SK-N-SH (cell line): ENCODE results near the gene KRT84. TPM values are rescaled to one million over a fixed set of nuclear protein-coding genes. Genes with fewer than 3 reads are reported as not detected.

Experiments
- CTCF ChIA-PET: fragments of 300-600, 350-600 bp; formaldehyde crosslinking; extraction: SDS; loops from one replicate; lab custom pipeline; 2021; lab: Yijun Ruan, JAX
- POLR2A ChIA-PET: fragments of 350-600 bp; sonication (Branson Sonifier 250); formaldehyde crosslinking; extraction: SDS; loops from one replicate; lab custom pipeline; 2020; ENCODE audit warnings: antibody characterized with exemption, inconsistent platforms; lab: Yijun Ruan, JAX
- DNase-seq: peaks from one replicate; pipeline ENCODE4 v3.0.0; 2012
- H2AFZ ChIP-seq: fragments of 200-600 bp; sonication (generic); 2 replicates; pipeline ENCODE4 v1.8.1; 2016; ENCODE audit warnings: antibody characterized with exemption, mild to moderate bottlenecking, low read depth
- H3F3A ChIP-seq: fragments of 200-600 bp; sonication (generic); replicated peaks from 2 replicates; pipeline ENCODE3; 2016; ENCODE audit warnings: antibody characterized with exemption, mild to moderate bottlenecking; ENCODE audit not compliant: insufficient read depth
- H3K27ac ChIP-seq, 2 experiments: fragments of 200-500 bp in 1 of 2; fragments of 200-600 bp in 1 of 2; sonication (Bioruptor generic) in 1 of 2; sonication (generic), shearing (Covaris generic) in 1 of 2; 2 replicates each; pipeline versions ENCODE4 v1.5.1 to v1.6.1; 2014 to 2016; ENCODE audit warnings: low read depth in 2 of 2, inconsistent platforms in 1 of 2, low read length in 1 of 2, mild to moderate bottlenecking in 1 of 2, mixed read lengths in 1 of 2
- H3K27me3 ChIP-seq: fragments of 200-600 bp; sonication (generic), shearing (Covaris generic); 2 replicates; pipeline ENCODE4 v1.6.1; 2016; ENCODE audit warnings: mixed run types; ENCODE audit not compliant: insufficient read depth
- H3K36me3 ChIP-seq, 2 experiments: fragments of 200-500 bp in 1 of 2; fragments of 200-600 bp in 1 of 2; sonication (Bioruptor generic) in 1 of 2; sonication (generic) in 1 of 2; replicated peaks in 1 of 2; 2 replicates each; pipeline versions ENCODE3 to v1.5.1; 2014 to 2016; ENCODE audit warnings: low read length in 1 of 2, mild to moderate bottlenecking in 1 of 2; ENCODE audit not compliant: insufficient read depth in 2 of 2, control insufficient read depth in 1 of 2
- H3K4me1 ChIP-seq, 2 experiments: fragments of 200-500 bp in 1 of 2; fragments of 200-600 bp in 1 of 2; sonication (Bioruptor generic) in 1 of 2; sonication (generic), shearing (Covaris generic) in 1 of 2; 2 replicates each; pipeline versions ENCODE4 v1.5.1 to v1.6.1; 2014 to 2016; ENCODE audit warnings: low read depth in 1 of 2, low read length in 1 of 2, mixed run types in 1 of 2; ENCODE audit not compliant: insufficient read depth in 2 of 2, control insufficient read depth in 1 of 2
- H3K4me2 ChIP-seq: fragments of 200-600 bp; sonication (generic), shearing (Covaris generic); 2 replicates; pipeline ENCODE4 v1.6.1; 2017; ENCODE audit warnings: mixed run types
- H3K4me3 ChIP-seq, 2 experiments: fragments of 200-500 bp in 1 of 2; fragments of 200-600 bp in 1 of 2; sonication (Bioruptor generic) in 1 of 2; sonication (generic), shearing (Covaris generic) in 1 of 2; 2 replicates each; pipeline versions ENCODE4 v1.5.1 to v1.8.1; 2014 to 2016; ENCODE audit warnings: low read depth in 2 of 2, inconsistent platforms in 1 of 2, low read length in 1 of 2, mild to moderate bottlenecking in 1 of 2, mixed read lengths in 1 of 2, moderate library complexity in 1 of 2
- H3K79me2 ChIP-seq: fragments of 200-600 bp; sonication (generic); 2 replicates; pipeline ENCODE4 v1.8.1; 2017; ENCODE audit warnings: mild to moderate bottlenecking; ENCODE audit not compliant: insufficient read depth
- H3K9ac ChIP-seq: fragments of 200-600 bp; sonication (generic); 2 replicates; pipeline ENCODE4 v1.6.1; 2017; ENCODE audit warnings: mixed run types
- H3K9me2 ChIP-seq: fragments of 200-600 bp; sonication (generic); 2 replicates; pipeline ENCODE4 v1.6.1; 2017; ENCODE audit warnings: mixed run types
- H3K9me3 ChIP-seq: fragments of 200-600 bp; sonication (generic); 2 replicates; pipeline ENCODE4 v1.6.1; 2017; ENCODE audit warnings: mixed run types, mild to moderate bottlenecking, moderate library complexity
- H4K20me1 ChIP-seq: fragments of 200-600 bp; sonication (generic); 2 replicates; pipeline ENCODE4 v1.6.1; 2017; ENCODE audit warnings: mild to moderate bottlenecking, mixed run types; ENCODE audit not compliant: insufficient read depth
- CHD2 ChIP-seq: fragments of 150-350 bp; IDR thresholded peaks from 2 replicates; pipeline ENCODE4 v1.6.1; 2018; ENCODE audit warnings: low read length; ENCODE audit not compliant: partially characterized antibody
- EZH2phosphoT487 ChIP-seq: fragments of 200-600 bp; sonication (generic); IDR thresholded peaks from 2 replicates; pipeline ENCODE4 v1.6.1; 2017; ENCODE audit warnings: low read depth, mixed run types, mild to moderate bottlenecking, antibody characterized with exemption, moderate library complexity, borderline replicate concordance
- FOXM1 ChIP-seq: IDR thresholded peaks from 2 replicates; pipeline ENCODE4 v1.4.0; 2012; ENCODE audit warnings: low read depth, mild to moderate bottlenecking
- GABPA ChIP-seq: IDR thresholded peaks from 2 replicates; pipeline ENCODE4 v1.4.0; 2012; ENCODE audit warnings: low read depth, mild to moderate bottlenecking
- GATA2 ChIP-seq: sonication (generic); formaldehyde crosslinking; IDR thresholded peaks from 2 replicates; pipeline ENCODE4 v1.5.0; 2020; ENCODE audit warnings: mild to moderate bottlenecking, missing genetic modification reagents
- JUND ChIP-seq: IDR thresholded peaks from 2 replicates; pipeline ENCODE4 v1.4.0; 2012
- MEF2A ChIP-seq: IDR thresholded peaks from 2 replicates; pipeline ENCODE4 v1.4.0; 2012; ENCODE audit warnings: low read depth, borderline replicate concordance
- NFIC ChIP-seq: IDR thresholded peaks from 2 replicates; pipeline ENCODE4 v1.4.0; 2012; ENCODE audit warnings: borderline replicate concordance
- NRF1 ChIP-seq: IDR thresholded peaks from 2 replicates; pipeline ENCODE4 v1.6.1; 2012; ENCODE audit warnings: low read depth, mild to moderate bottlenecking, low read length
- RAD21 ChIP-seq: IDR thresholded peaks from 2 replicates; pipeline ENCODE4 v1.6.1; 2012; ENCODE audit warnings: mild to moderate bottlenecking, low read length
- RCOR1 ChIP-seq: fragments of 150-350 bp; IDR thresholded peaks from 2 replicates; pipeline ENCODE4 v1.6.1; 2017; ENCODE audit warnings: antibody characterized with exemption, low read length
- RXRA ChIP-seq: IDR thresholded peaks from 2 replicates; pipeline ENCODE4 v1.4.0; 2012; ENCODE audit warnings: low read depth, mild to moderate bottlenecking, borderline replicate concordance
- SIN3A ChIP-seq: IDR thresholded peaks from 2 replicates; pipeline ENCODE4 v1.6.1; 2012; ENCODE audit warnings: low read depth, mild to moderate bottlenecking, low read length, moderate library complexity, borderline replicate concordance
- TAF1 ChIP-seq: IDR thresholded peaks from 2 replicates; pipeline ENCODE4 v1.6.1; 2012; ENCODE audit warnings: low read depth, mild to moderate bottlenecking, low read length, moderate library complexity, borderline replicate concordance
- TCF12 ChIP-seq: IDR thresholded peaks from 2 replicates; pipeline ENCODE4 v1.4.0; 2012
- USF1 ChIP-seq: IDR thresholded peaks from 2 replicates; pipeline ENCODE4 v1.4.0; 2012; ENCODE audit warnings: low read depth, borderline replicate concordance
- YY1 ChIP-seq: IDR thresholded peaks from 2 replicates; pipeline ENCODE4 v1.4.0; 2012; ENCODE audit warnings: low read depth, mild to moderate bottlenecking
- ZBTB33 ChIP-seq: IDR thresholded peaks from 2 replicates; pipeline ENCODE4 v1.4.0; 2012; ENCODE audit warnings: low read depth, borderline replicate concordance
- WGBS: methylation state at CpG from one replicate; pipeline ENCODE4 v1.1.6; 2017; ENCODE audit warnings: low lambda C conversion rate; 5-methylcytosine and 5-hydroxymethylcytosine counted together
- polyA plus RNA-seq, 3 experiments: library from polyadenylated mRNA; depleted of rRNA; stranded (reverse); fragments of >200 nt; gene quantifications; 2 replicates each; pipeline ENCODE4 v1.2.3, GENCODE V29; 2012
- TF ChIP-seq, protein P1 (sequence below): fragments of 150-350 bp; IDR thresholded peaks from 2 replicates; pipeline ENCODE4 v1.6.1; 2016; ENCODE audit warnings: mild to moderate bottlenecking, low read depth, low read length
- TF ChIP-seq, protein P2 (sequence below): fragments of 200-600 bp; sonication (generic); IDR thresholded peaks from 2 replicates; pipeline ENCODE4 v1.6.1; 2017; ENCODE audit warnings: antibody characterized with exemption, mild to moderate bottlenecking, moderate library complexity

KRT84 gene
- polyA plus RNA-seq, 1 of the 3 experiments (the other 2 are of a cell fraction), result not detected

DNA sequence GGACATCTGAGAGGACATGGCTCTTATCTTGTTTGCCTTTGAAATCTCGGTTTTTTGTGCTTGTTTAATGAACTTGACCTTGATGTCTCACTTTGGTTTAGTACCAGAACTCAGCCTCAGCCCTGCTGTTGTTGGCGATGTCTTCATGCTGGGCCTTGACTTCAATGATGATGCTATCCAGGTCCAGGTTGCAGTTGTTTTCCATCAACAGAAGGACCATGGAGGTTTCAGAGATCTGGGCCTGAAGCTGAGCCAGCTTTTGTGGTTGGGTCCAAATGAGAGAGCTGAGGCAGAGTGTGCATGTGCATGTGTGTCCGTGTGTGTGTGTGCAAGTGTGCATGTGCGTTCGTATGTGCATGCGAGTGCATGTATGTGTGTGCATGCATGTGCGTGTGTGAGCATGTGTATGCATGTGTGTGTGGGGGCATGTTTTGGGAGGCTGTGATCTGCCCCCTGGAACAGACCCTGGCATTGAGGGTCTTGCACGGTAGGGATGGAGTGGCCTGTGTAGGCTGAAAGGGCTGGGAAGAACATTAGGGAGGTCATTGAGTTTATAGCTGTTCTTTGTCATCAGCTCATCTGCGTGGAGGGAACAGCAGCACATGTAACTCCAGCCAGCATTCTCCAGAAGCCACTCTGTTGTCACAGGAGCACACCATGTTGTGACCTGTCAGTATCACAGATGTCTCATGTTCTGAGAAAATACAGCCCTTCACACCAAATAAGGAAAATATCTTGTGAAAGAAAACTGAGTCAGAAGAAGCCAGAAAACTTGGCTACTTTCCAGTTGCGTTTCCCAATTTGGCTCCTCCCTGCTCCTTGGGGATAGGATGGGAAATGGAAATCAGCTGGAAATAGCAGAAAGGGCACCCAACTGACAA, 30.7 kb upstream of the KRT84 start:
- no peaks in the 10 kb centered on the region for H3K79me2 ChIP-seq
- H2AFZ ChIP-seq, result no peak overlapping the region
- peaks cover 0 to 5% of the 10 kb centered on the region in 2 experiments; a peak in 1 of 4 replicates for H3K4me1 ChIP-seq
- H3K36me3 ChIP-seq, result no peaks in the 10 kb centered on the region
- no peak for DNase-seq
- H3K27me3 ChIP-seq, result peaks cover 8% of the 10 kb centered on the region; the same call in 1 of the 2 replicates
- ChIA-PET POLR2A (no interaction called here), CTCF (interaction anchor here (1.2 kb wide), 1 partner anchor 9 kb away, joined by 3 read pairs; no protein-coding TSS in a partner anchor)
- no peak overlapping the region for H3K9ac ChIP-seq
- 51% methylated on average over 10 of the region's 10 CpGs for WGBS
- no peak overlapping the region for H3K4me2 ChIP-seq
- H3F3A ChIP-seq, result no peaks in the 10 kb centered on the region
- no peak overlapping the region for H3K4me3 ChIP-seq
- TF ChIP-seq JUND, result no peak
- TF ChIP-seq, protein P1, sequence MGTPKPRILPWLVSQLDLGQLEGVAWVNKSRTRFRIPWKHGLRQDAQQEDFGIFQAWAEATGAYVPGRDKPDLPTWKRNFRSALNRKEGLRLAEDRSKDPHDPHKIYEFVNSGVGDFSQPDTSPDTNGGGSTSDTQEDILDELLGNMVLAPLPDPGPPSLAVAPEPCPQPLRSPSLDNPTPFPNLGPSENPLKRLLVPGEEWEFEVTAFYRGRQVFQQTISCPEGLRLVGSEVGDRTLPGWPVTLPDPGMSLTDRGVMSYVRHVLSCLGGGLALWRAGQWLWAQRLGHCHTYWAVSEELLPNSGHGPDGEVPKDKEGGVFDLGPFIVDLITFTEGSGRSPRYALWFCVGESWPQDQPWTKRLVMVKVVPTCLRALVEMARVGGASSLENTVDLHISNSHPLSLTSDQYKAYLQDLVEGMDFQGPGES, result no peak
- no peak for TF ChIP-seq SIN3A
- TF ChIP-seq MEF2A, result no peak
- TF ChIP-seq TCF12, result 0 out of 2 replicates have a peak, but pooled peaks have one; percentile 8
- TF ChIP-seq NRF1, result no peak
- no peak for TF ChIP-seq CHD2
- no peak for TF ChIP-seq RCOR1
- TF ChIP-seq EZH2phosphoT487, result no peak
- H4K20me1 ChIP-seq, result no peaks in the 10 kb centered on the region
- H3K9me3 ChIP-seq, result no peaks in the 10 kb centered on the region
- no peak overlapping the region for H3K27ac ChIP-seq
- no peaks in the 10 kb centered on the region for H3K9me2 ChIP-seq

DNA sequence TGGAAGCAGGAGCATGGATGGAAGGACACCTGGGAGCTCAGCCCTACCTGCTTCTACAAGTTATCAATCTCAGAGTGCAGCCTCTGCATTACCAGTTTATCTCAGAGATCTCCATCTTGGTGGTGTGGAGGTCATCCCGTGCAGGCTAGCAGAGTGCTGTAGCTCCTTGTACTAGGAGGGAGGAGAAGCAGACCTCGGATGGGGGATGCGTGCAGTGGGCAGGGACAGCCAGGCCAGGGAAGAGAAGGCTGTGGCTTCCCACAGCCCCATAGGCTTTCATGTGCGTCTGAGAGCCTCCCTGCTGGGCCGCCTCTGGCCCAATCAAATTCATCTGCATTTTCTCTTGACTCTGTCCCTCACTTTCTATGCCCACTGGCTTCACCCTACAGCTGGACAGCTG, 29.5 kb upstream of the KRT84 start:
- peaks cover 0 to 5% of the 10 kb centered on the region in 2 experiments; a peak in 1 of 4 replicates for H3K4me1 ChIP-seq
- no peak overlapping the region for H3K4me2 ChIP-seq
- H3K9ac ChIP-seq, result no peak overlapping the region
- H3K36me3 ChIP-seq, result no peaks in the 10 kb centered on the region
- ChIA-PET POLR2A (no interaction called here), CTCF (interaction anchor here (0.6 to 1.8 kb wide), 3 partner anchors 43 to 296 kb away, joined by 3 to 9 read pairs (median 3); no protein-coding TSS in a partner anchor)
- no peaks in the 10 kb centered on the region for H4K20me1 ChIP-seq
- H3K4me3 ChIP-seq, result no peak overlapping the region
- no peak for DNase-seq
- no peak overlapping the region for H2AFZ ChIP-seq
- 55% methylated on average over 2 of the region's 5 CpGs for WGBS
- no peak overlapping the region for H3K27ac ChIP-seq
- no peaks in the 10 kb centered on the region for H3K9me3 ChIP-seq
- H3K27me3 ChIP-seq, result peaks cover 8% of the 10 kb centered on the region; the same call in 1 of the 2 replicates
- H3K9me2 ChIP-seq, result no peaks in the 10 kb centered on the region
- no peaks in the 10 kb centered on the region for H3F3A ChIP-seq
- no peaks in the 10 kb centered on the region for H3K79me2 ChIP-seq
- TF ChIP-seq NFIC (no peak), GATA2 (no peak), GABPA (no peak), USF1 (no peak), NRF1 (no peak), RAD21 (no peak), ZBTB33 (no peak), MEF2A (no peak), YY1 (no peak), RXRA (no peak), TAF1 (no peak), JUND (no peak), FOXM1 (no peak)
- TF ChIP-seq, protein P1, result no peak
- TF ChIP-seq, protein P2, sequence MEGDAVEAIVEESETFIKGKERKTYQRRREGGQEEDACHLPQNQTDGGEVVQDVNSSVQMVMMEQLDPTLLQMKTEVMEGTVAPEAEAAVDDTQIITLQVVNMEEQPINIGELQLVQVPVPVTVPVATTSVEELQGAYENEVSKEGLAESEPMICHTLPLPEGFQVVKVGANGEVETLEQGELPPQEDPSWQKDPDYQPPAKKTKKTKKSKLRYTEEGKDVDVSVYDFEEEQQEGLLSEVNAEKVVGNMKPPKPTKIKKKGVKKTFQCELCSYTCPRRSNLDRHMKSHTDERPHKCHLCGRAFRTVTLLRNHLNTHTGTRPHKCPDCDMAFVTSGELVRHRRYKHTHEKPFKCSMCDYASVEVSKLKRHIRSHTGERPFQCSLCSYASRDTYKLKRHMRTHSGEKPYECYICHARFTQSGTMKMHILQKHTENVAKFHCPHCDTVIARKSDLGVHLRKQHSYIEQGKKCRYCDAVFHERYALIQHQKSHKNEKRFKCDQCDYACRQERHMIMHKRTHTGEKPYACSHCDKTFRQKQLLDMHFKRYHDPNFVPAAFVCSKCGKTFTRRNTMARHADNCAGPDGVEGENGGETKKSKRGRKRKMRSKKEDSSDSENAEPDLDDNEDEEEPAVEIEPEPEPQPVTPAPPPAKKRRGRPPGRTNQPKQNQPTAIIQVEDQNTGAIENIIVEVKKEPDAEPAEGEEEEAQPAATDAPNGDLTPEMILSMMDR, result no peak
